HG02870 (cell line): ENCODE measurements around the gene CAMKK1.
"Not testable (repeated sequence)": the region's sequence is repeated elsewhere in the genome, so short reads cannot be mapped to it uniquely, and the experiment has no call there.

Source experiments
- ATAC-seq: cut with Tn5 transposase; IDR thresholded peaks from one replicate; pipeline ENCODE4 v1.9.1; 2021; ENCODE audit warnings: mild to moderate bottlenecking, moderate library complexity; ENCODE audit not compliant: unreplicated experiment

Gene CAMKK1

DNA sequence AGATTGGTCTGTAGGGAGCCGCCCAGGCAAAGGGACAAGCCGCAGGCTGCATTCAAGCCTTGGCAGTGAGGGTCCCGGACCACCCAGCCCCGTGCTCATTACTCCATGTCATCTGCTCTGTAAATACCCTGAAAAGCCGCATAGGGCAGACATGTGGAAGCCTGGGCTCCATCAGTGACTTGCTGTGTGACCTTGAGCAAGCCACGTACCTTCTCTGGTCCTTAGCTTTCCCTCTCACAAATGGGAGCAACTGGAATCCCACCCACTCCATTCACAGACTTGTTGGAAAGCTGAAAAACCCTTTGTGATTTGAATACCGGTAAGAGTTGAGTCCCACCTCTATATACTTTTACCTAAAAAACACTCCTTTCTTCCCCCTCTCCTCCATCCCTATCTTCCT is 11.9 kb downstream of the CAMKK1 start:
- no peak for ATAC-seq

DNA sequence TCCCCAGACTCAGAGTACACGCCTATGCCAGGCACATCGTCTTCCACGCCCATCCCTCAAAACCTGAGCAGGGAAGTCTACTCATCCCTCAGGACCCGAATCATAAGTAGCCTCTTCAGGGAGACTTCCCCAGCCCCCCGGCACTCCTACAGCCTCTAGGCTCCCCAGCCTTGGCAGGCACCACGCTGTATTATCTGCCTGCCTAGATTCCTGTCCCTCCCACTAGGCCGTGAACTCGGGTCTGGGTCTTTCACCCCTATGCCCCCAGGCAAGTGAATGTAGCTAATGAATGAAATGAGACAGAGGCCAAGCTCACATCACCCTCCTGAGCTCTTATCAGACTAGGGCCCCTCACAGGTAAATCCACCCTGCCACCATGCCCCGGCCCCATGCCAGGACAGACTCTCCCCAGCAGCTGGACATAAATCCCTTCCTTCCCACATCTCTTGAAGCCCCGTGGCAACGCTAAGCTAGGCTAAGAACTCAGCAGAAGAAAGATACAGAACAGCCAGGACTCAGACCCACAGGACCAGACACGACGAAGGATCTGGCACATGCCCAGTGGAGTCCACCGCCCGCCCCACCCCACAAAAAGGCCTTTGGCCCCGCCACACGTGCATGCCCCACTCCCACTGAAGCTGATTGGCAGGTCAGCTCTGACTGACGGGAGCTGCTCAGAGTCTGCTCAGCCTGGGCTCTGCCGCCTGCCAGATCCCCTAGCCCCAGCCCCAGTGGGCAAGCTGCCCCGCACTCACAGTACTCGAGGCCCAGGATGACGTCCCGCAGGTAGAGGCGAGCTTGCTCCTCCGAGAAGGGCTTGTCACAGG is 13.0 kb downstream of the CAMKK1 start:
- ATAC-seq, result no peak

DNA sequence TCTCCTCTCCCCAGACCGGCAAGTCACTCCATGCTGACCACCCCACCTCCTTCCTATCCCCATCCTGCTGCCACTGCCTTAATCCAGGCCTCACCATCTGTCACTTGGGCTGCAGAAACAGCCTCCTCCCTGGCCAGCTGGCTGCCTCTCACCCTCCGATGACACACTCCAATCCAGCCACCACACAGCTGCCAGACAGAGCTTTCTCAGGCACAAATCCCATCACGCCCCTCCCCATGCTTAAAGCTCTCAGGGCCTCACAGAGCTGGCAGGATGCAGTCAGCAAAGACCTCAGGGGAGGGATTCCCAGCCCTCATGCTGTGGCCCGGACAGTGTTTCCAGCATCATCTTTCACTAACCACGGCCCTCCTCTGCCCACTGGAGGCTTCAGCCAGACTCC is 13.7 kb downstream of the CAMKK1 start:
- no peak for ATAC-seq

DNA sequence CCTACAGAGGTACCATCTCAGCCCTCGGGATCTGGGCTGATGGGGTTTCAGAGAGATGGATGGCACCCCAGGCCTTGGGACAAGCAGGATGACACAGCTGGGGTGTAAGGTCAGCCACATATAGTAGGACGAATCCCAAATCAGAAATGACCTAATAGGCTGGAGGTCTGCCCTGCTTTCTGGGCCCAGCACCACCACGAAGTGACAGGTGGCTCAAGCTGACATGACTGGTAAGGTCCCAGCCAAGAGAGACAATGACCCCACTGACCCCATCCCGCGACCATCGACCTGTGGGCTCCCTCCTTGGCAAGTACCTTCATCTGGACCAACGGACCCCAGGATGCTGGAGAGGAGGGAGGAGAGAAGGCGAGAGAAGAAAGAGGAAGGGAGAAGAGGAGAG is 15.6 kb downstream of the CAMKK1 start:
- no peak for ATAC-seq

DNA sequence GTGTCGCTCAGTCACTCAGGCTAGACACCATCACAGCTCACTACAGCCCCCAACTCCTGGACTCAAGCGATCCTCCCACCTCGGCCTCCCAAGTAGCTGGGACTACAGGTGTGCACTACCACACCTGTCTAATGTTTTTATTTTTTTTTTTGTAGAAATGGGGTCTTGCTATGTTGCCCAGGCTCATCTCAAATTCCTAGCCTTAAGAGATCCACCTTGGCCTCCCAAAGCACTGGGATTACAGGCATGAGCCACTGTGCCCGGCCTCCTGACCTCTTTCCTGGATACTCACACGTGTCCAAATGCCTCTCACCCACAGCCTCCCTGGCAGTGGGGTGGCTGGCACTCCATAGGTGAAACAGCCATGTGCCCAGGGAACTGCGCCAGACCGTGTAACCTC is 17.5 kb downstream of the CAMKK1 start:
- no peak for ATAC-seq

DNA sequence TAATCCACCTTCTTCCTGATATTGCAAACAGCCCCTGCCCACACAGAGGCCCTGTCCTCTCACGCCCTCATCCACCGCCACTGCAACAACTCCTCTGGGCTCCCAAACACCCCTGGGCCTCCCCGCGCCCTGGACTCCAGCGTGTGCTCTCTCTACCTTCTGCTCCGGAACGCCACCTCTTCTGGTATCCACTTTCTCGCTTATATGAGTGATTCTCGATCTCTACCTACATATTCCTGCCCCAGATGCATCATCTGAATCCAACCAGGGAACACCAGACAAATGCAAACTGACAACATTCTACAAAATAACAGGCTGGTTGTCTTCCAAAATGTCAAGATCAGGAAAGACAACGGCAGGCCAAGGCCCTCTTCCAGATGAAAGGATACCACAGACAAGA is 19.0 kb downstream of the CAMKK1 start:
- ATAC-seq, result no peak

DNA sequence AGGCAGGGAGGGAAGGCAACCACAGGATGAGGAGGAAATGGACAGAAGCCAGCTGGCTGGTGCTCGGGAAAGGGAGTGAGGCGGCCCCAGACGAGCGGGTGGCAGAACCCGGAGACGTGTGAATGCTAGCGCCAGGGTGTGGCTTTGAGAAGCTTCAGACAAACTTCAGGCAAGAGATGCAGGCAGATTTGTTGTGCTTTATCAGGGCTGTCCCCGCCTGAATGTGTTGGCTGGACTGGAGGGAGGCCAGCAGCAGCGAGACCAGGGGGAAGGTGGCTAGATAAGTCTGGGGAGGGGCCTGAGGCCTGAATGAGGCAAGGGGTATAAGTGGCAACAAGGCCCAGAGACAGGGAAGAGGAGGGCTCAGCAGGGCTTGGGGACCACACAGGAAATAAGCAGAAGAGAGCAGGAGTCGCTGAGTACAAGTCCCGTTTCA is 22.0 kb downstream of the CAMKK1 start:
- ATAC-seq, result no peak

DNA sequence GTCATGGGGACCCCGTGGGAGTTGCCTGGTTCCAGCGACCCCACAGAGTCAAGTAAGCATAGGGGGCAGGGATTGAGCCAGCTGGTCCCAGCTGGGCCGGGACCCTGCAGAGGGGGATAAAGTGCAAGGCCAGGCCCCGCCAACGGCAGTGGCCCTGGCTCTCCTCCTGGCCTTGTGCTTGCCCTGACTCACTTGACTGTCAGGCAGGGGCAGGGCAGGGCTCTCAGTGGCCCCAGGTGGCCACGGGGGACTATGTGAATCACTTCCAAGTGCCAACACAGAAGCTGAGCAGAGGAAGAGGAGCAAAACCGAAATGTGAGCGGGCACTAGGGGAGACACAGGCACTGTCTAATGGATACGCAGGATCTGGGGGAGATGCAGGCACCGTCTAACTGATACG is 25.2 kb downstream of the CAMKK1 start:
- no peak for ATAC-seq

DNA sequence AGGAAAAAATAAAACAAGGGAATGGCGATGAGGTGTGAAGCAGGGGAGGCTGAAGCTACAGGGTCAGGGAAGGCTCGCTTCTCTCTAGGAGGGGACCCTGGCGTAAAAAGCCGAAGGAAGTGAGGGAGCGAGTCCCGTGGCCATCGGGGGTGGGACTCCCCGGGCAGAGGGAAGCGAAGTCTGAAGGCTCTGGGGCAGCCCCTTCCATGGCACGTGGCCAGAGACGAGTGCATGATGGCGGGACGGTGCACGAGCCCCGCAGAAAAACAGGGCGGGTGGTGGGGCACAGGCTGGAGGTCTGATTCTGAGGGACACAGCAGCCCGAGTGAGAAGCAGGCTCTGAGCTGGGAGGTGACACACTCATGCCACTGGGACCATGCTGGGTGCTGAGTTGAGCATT is 25.7 kb downstream of the CAMKK1 start:
- ATAC-seq, result no peak

DNA sequence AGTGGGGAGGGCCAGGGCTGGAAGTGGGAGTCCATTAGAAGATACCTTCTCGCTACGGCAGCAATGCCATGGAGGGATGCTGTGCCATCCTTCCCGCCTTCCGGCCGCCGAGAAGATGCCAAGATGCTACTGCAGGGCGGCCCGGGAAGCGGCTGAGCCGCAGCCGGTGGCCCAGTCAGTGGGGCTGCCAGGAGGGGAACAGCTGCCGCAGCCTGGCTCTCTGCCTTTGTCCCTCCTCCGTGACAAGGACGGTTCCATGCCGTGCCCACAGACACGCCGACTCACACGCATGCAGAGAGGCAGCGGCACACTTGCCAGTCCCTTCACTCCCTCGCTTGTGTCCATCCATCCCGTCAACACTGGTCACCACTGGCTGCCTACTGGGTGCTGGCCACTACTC is 26.6 kb downstream of the CAMKK1 start:
- ATAC-seq, result no peak

DNA sequence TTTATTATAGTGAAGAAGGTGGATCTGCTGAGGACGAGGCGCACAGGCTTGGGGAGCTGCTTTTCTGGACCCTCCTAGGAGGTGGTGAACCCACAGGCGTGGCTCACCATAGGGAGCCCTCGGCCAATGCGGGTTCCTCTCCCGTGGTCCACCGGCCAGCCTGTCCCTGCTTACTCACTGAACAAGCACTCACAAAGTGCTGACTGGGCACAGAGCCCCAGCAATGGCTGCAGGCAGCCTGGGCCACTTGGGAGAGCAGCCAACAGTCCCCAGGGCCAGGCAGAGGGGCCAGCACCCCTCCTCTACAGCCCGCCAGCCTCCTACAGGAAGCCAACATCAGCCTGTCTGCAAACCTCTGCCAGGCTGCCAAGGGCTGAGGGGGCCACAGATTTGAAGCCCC is 27.7 kb downstream of the CAMKK1 start:
- ATAC-seq, result no peak

DNA sequence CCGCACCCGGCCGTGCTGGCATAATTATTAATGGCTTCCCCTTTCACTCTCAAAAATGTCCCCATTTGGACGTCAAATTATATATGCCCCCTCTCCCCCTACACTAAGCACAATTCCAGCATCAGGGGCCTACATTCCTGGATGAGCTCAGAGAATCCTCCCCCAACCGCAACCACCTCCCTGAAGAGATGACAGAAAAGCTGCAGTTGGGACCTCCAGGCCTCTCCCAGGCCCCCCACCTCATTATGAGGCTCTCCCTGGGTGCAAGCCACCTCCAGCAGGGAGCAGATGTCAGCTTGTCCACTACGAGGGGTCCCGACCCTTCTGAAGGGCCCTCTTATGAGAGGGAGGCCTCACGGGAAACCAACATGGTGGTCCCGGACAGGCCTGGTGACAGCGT is 28.3 kb downstream of the CAMKK1 start:
- ATAC-seq, result no peak

DNA sequence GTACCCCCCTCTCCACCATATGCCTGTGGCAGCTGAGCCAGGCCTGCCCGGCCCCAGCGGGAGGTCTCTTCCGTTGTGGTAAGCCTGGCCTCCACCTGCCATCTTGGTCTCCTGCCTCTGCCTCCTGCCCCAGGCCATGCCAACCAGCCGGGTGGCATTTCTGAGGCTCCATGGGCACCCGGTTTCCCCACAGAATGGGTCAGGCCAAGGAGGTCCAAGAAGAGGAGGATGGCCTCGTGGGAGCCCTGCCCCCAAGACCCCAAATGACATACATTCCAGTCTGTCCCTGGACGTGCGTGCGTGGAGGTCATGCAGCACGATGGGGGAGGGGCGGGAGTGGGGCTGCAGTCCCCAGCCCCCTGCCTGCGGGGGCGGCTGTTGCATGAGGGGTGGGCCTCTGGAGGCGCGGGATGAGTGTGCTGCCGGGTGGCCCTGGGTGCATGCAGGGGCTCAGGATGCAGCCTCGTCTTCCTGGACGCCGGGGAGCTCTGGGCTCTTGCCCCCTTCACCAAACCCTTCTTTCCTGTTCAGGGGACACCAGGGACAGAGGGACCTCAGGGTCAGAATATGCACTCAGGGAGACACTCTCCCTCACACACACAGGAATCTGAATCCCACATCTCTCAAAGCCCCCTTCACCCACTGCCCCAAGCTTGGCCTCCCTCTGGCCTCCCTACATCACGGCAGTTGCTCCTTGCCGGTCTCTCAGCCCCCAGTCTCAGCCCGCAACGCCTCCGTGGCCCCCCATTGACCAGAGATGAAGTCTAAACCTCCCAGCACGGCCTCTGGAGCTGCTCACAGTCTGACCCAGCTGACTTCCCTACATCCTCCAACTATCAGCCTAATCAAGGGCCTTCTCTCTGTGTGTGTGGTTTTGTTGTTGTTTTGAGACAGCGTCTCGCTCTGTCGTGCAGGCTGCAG is 30.8 kb downstream of the CAMKK1 start:
- ATAC-seq, result no peak

DNA sequence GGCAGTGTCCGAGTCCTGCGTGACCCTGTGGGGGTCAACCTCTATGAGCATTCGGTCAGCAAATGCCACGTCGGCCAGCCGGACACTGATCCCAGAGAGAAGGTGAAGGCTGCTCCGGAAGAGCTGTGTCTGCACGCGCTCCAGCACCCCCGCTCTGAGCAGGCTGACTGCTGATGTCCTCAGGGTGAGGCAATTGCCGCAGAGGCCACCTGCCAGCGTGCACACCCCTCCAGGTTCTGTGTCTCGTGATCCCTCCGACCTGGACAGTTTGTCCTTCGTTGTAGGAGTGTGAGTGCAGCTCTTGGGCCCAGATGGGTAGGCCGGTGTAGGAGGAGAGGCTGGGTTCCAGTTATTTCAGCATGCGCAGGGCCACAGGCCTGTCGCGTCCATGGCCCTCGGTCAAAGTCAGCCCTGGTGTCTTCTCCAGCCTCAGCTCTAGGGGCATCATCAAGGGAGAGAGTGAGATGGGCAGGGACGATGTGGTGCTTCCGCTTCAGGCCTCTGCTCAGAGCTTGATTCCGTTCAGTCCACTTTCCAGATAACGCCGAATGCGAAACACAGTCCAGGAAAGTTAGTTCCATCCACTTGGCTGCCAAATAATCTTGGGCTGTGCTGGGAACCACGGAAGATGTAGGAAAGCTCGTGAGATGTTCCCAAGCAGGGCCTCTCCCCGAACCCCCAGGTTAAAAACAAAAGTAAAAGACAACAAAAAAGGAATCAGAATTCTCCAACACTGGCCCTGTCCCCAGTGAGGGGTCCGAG is 31.7 kb downstream of the CAMKK1 start:
- no peak for ATAC-seq

DNA sequence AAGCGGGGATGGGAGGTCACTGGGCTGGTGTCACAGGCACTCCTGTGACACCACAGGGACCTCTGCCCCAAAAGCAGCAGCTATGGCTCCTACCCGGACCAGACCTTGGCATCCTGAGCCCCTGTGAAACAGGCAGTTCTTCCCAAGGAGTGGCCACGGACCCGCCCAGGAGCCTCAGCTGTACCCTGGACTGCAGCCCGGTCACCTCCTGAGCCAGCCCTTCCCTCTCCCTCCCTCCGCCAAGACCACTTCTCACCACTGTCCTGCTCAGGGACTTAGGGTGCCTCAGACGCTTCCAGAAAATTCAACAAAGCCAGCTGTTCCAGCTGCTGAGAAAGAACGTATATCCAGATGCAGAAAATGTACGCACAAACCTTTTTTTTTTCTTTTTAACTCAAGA is 32.9 kb downstream of the CAMKK1 start:
- no peak for ATAC-seq

DNA sequence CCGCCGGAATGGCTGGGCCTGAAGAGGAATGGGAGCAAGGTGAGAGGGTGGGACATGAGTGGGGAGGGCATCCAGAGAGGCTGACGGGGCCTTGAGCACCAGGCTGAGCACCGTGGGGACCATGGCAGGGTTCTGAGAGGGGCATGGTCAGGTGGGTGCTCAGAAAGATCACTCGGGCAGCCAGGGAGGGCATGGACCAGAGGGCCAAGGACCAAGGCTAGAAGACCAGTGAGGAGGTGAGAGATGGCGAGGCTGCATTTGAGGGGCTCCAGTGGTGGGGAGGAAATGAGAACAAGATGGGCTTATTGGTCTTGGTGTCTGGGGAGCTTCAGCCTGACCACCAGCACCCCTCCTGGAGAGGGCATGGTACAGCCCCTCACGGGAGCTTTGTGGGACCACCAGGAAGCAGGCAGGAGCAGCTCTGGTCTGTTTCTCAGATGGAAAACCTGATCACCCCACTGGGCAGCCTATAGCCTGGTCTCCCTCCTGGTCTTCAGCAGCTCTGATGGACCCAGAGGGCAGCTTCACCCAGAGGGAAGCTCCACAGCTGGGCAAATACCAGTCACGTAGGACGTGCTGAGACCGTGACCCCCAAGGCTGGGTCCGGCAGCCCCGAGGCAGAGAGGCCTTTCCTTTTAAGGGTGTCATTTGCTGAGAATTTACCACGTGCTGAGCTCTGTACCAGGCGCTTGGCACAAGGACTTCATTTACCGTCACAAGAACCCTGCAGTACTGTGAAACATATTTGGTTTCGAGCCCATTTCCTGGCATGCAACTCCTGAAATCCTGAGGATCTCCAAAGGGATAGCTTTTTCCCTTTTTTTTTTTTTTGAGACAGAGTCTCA is 35.4 kb downstream of the CAMKK1 start:
- no peak for ATAC-seq

DNA sequence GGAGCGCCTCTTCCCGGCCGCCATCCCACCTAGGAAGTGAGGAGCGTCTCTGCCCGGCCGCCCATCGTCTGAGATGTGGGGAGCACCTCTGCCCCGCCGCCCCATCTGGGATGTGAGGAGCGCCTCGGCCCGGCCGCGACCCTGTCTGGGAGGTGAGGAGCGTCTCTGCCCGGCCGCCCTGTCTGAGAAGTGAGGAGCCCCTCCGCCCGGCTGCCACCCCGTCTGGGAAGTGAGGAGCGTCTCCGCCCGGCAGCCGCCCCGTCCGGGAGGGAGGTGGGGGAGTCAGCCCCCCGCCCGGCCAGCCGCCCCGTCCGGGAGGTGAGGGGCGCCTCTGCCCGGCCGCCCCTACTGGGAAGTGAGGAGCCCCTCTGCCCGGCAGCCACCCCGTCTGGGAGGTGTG is 38.6 kb downstream of the CAMKK1 start:
- not testable (repeated sequence) for ATAC-seq

DNA sequence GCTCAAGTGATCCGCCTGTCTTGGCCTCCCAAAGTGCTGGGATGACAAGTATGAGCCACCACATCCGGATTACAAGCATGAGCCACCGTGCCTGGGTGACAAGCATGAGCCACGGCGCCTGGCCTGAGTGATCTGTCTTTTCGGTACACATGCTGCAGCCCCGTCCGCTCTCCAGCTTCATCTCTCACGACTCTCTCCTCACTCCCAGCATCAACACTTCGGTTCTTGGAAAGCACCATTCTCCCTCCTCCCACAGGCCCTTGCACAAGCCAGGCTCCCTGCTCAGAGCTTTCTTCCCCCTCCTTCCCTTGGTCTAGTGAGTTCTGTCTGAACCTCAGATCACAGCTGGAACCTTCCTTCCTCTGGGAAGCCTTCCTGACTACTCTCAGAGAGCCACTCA is 40.3 kb downstream of the CAMKK1 start:
- ATAC-seq, result no peak

DNA sequence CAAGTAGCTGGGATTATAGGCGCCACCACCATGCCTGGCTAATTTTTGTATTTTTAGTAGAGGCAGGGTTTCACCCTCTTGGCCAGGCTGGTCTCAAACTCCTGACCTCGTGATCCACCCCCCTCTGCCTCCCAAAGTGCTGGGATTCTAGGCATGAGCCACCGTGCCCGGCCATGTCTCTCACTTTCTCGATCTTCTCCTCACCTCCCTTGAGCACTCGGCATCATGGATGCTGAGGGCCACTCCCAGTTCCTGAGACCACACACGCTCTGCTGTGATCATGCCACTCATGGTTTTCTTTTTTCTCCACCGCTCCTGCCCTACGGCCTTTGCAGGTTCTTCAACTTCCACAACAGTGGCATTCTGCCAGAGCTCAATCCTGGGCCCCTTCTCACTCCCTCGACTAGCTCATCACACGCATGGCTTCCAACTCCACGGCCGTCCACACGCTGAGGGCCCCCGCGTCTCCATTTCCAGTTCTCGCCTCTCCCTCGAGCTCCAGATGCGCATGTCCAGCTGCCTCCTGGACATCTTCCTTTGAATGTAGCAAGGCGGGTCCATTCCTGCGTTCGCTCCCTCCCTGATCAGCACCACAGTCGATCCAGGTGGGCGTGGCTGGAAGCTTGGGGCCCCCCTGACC is 41.3 kb downstream of the CAMKK1 start:
- no peak for ATAC-seq
